GM12878 (cell line): ENCODE measurements around the gene E2F7.

Source experiments
- ATF2 ChIP-seq: IDR thresholded peaks from 2 replicates; pipeline ENCODE4 v1.6.1; 2012; ENCODE audit warnings: low read length, inconsistent platforms
- CTCF ChIP-seq, 3 experiments: IDR thresholded peaks in 2 of 3; conservative IDR thresholded peaks in 1 of 3; 2 replicates each; pipeline ENCODE4 v1.5.1; 2011; ENCODE audit warnings: low read depth in 3 of 3, low read length in 3 of 3, mild to moderate bottlenecking in 3 of 3, control low read depth in 2 of 3, moderate library complexity in 2 of 3, inconsistent platforms in 1 of 3, mixed read lengths in 1 of 3; ENCODE audit not compliant: control insufficient read depth in 2 of 3, insufficient read depth in 1 of 3; ENCODE audit errors: extremely low read depth in 1 of 3
- EED ChIP-seq: sonication (generic); IDR thresholded peaks from 2 replicates; pipeline ENCODE4 v1.6.1; 2016; ENCODE audit warnings: antibody characterized with exemption, low read depth
- EGR1 ChIP-seq, 2 experiments: IDR thresholded peaks; 1 replicate in 1 of 2; 2 replicates in 1 of 2; pipeline ENCODE4 v1.6.1; 2011 to 2012; ENCODE audit warnings: low read depth in 2 of 2, low read length in 2 of 2, borderline replicate concordance in 1 of 2, mild to moderate bottlenecking in 1 of 2, moderate library complexity in 1 of 2
- ESRRA ChIP-seq: IDR thresholded peaks from 2 replicates; pipeline ENCODE4 v1.6.1; 2012; ENCODE audit warnings: mild to moderate bottlenecking, low read length, improper control_type of control experiment
- FOXK2 ChIP-seq: fragments of 450-650 bp; IDR thresholded peaks from 2 replicates; pipeline ENCODE4 v1.6.1; 2017; ENCODE audit warnings: mild to moderate bottlenecking, moderate library complexity
- GABPA ChIP-seq: IDR thresholded peaks from 2 replicates; pipeline ENCODE4 v1.6.1; 2014; ENCODE audit warnings: antibody characterized with exemption, low read depth, mild to moderate bottlenecking, inconsistent platforms
- POLR2AphosphoS5 ChIP-seq: IDR thresholded peaks from 2 replicates; pipeline ENCODE4 v1.6.1; 2011; ENCODE audit warnings: mild to moderate bottlenecking, low read length, inconsistent platforms
- SPI1 ChIP-seq: IDR thresholded peaks from 2 replicates; pipeline ENCODE4 v1.6.1; 2011; ENCODE audit warnings: low read depth, mild to moderate bottlenecking, low read length, moderate library complexity, borderline replicate concordance; ENCODE audit not compliant: insufficient read depth
- TAF1 ChIP-seq: IDR thresholded peaks from 2 replicates; pipeline ENCODE4 v1.6.1; 2011; ENCODE audit warnings: mild to moderate bottlenecking, low read depth, low read length, borderline replicate concordance
- ZNF217 ChIP-seq: fragments of 450-650 bp; IDR thresholded peaks from 2 replicates; pipeline ENCODE4 v1.6.1; 2017; ENCODE audit warnings: antibody characterized with exemption, mild to moderate bottlenecking
- ZZZ3 ChIP-seq: IDR thresholded peaks from 2 replicates; pipeline ENCODE4 v1.6.1; 2011; ENCODE audit warnings: low read depth; ENCODE audit not compliant: control insufficient read depth, insufficient read length

GRCh38 chr12:76998908-76999556 is 66.3 kb downstream of the E2F7 start:
- TF ChIP-seq GABPA (no peak), ZZZ3 (no peak), CTCF (IDR thresholded peaks at IDR 0.05 in 2 of 3, conservative IDR thresholded peaks at IDR 0.05 in 1 of 3; ENCODE audit: control insufficient read depth in 2 of 3, extremely low read depth in 1 of 3, insufficient read depth in 1 of 3, low read depth in 3 of 3, low read length in 3 of 3) (no peak), FOXK2 (no peak), POLR2AphosphoS5 (no peak), SPI1 (no peak), EGR1 (IDR thresholded peaks at IDR 0.05; ENCODE audit: borderline replicate concordance in 1 of 2, low read depth in 2 of 2, low read length in 2 of 2) (no peak), EED (no peak), TAF1 (no peak), ATF2 (no peak), ESRRA (no peak), ZNF217 (no peak)
